HG03039 (cell line): ENCODE results near the gene ZNF444.
"Not testable (repeated sequence)": the region's sequence is repeated elsewhere in the genome, so short reads cannot be mapped to it uniquely, and the experiment has no call there.

Experiments
- ATAC-seq: cut with Tn5 transposase; IDR thresholded peaks from one replicate; pipeline ENCODE4 v1.9.1; 2021; ENCODE audit warnings: mild to moderate bottlenecking, moderate library complexity; ENCODE audit not compliant: unreplicated experiment

Gene ZNF444

DNA sequence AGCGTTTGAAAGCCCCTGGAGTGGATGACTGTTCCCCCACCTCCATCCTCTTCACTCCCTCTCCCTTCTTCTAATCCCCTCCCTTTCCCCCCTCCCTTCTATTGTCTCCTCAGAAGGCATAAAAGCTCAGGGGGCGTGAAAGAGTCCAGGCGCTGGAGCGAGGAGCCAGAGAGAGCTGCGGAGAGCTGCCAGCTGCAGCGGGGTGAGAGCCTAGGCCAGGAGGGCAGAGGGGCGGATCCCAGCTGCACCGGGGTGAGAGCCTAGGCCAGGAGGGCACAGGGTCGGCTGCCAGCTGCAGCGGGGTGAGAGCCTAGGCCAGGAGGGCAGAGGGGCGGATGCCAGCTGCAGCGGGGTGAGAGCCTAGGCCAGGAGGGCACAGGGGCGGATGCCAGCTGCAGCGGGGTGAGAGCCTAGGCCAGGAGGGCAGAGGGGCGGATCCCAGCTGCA lies 34.8 kb downstream of the ZNF444 start, which contains the start of gene GALP:
TSS of gene GALP (plus strand) at position 148 of the 447 bp plus-strand sequence. CDS start 1,101 bp downstream, outside the sequence.
- not testable (repeated sequence) for ATAC-seq

DNA sequence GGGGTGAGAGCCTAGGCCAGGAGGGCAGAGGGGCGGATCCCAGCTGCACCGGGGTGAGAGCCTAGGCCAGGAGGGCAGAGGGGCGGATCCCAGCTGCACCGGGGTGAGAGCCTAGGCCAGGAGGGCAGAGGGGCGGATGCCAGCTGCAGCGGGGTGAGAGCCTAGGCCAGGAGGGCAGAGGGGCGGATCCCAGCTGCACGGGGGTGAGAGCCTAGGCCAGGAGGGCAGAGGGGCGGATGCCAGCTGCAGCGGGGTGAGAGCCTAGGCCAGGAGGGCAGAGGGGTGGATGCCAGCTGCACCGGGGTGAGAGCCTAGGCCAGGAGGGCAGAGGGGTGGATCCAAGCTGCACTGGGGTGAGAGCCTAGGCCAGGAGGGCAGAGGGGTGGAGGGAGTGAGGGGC lies 35.2 kb downstream of the ZNF444 start:
- not testable (repeated sequence) for ATAC-seq

DNA sequence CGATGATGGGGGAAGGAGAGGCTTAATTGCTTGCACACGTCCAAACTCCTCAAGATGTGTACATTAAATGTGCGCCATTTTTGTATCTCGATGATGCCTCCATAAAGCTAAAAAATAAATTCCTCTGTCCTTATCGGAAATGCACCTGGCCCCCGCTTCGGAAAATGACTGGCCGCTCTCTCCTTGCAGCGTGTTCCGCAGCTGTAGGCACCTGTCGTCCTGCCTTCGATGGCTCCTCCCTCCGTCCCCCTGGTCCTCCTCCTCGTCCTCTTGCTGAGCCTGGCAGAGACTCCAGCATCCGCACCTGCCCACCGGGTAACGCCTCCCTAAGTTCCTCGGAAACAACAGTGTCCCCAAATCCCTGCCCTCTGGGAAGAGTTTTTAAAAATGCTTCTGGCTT lies 35.8 kb downstream of the ZNF444 start:
- no peak for ATAC-seq

DNA sequence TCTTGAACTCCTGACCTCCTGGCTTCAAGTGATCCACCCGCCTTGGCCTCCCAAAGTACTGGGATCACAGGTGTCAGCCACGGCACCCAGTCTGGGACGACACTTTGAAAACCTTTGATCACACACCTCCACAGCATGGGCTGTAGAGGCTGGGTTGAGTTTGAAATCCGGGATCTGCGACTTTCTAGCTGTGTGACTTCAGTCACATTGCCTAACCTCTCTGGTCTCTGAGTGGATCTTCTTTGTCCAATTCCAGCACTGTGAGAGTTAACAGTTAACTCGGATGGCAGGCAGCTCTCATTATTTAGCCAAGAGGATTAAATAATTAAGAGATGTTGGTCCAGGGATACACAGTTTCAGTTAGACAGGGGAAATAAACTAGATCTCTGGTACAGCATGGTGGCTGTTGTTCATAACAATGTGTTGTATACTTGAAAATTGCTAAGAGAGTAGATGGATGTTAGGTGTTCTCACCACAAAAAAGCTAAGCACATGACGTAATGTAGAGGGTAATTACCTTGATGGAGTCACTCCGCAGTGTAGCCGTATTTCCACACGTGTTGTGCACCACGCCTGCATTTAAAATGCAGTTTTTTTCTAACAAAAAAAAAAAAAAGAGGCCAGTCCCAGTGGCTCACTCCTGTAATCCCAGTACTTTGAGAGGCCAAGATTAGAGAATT lies 36.6 kb downstream of the ZNF444 start:
- no peak for ATAC-seq

DNA sequence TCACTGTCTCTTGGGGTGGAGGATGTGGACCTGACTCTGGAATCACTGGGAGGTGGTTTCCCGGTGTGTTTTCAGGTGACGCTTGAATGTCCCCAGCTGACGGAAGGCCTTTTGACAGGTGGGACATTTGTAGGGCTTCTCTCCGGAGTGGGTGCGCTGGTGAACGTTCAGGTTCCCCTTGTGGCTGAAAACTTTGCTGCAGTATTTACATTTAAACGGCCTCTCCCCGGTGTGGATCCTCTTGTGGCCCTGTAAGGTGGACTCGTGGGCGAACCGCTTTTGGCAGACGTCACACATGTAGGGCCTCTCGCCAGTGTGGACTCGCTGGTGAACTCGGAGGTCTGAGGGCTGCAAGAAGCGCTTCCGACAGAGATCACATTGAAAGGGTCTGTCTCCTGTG lies 48.7 kb downstream of the ZNF444 start:
- no peak for ATAC-seq

DNA sequence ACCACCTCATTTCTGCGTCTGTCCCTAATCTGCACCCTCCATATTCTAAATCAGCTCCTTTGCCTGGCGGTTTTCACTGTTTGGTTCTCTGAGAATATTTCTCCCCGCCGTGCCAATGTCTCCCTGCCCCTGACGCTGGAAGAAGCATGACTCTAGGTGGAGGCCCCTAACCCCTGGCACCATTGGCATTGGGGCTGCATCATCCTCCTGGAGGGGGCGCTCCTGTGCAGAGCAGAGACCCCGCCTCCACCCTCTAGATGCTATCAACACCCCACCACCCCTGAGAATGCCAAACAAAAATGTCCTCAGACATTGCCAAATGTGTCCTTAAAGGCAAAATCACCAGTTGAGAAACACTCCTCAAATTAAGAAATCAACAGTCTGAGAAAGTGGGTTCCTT lies 50.0 kb downstream of the ZNF444 start:
- no peak for ATAC-seq

DNA sequence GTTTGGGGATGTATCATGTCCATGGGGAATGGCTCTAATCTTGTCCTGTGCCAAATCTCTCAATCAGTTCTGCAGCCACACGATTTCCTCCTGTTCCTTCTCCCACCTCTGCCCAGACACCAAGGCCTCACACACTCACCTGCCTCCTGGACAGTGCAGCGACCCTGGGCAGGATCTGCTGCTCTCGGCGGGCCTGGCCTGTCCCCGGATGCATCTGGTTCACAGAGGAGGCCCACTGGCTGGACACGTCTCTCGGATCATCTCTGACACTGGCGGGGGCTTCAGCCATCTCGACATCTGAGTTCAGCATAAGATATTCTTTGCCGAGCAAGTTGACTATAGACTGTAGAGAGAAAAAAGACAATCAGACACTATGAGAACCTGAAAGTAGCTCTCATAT lies 50.6 kb downstream of the ZNF444 start:
- no peak for ATAC-seq

DNA sequence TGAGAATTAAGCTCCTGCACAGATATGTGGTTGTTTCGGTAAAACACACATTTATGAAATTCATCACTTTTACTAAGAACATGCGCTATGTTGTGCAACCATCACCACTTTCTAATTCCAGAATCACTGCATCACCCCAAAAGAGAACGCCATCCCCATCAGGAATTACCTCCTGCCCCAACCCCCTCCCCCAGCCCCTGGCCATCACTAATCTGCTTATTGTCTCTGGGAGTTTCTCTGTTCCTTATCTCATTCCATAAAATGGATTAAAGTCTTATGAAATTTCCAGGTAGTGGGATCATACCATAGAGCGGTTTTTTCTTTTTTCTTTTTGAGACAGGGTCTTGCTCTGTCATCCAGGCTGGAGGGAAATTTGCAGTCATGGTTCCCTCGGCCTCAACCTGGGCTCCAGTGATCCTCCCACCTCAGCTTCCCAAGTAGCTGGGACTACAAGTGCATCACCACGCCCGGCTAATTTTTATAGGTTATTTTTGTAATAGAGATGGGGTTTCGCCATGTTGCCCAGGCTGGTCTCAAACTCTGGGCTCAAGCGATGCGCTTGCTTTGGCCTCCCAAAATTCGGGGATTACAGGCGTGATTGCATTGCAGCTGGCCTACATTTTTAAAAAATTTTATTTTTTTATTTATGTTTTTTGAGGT lies 53.0 kb downstream of the ZNF444 start:
- ATAC-seq: no peak

DNA sequence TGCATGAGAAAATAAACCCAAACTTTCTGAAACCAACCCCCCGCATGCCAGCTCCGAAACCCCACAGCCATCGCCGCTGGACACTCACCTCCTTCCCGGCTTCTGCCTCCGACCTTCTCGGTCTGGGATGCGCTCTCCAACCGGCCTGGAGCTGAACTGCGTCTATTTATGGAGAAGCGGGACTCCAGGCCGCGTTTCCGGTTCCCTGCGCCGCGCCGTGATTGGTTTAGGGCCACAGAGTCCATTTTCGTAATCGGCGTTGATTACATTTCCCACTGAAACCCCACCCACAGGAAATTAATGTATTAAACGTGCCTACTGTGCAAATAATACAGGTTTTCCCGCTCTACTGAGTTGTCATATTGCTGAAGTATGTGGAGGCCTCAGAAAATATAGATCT lies 56.6 kb downstream of the ZNF444 start, which contains the start of gene ZSCAN5B:
TSS of gene ZSCAN5B (minus strand) at position 138 of the 400 bp plus-strand sequence. CDS start 4,731 bp downstream, outside the sequence.
- ATAC-seq: not testable (repeated sequence)

DNA sequence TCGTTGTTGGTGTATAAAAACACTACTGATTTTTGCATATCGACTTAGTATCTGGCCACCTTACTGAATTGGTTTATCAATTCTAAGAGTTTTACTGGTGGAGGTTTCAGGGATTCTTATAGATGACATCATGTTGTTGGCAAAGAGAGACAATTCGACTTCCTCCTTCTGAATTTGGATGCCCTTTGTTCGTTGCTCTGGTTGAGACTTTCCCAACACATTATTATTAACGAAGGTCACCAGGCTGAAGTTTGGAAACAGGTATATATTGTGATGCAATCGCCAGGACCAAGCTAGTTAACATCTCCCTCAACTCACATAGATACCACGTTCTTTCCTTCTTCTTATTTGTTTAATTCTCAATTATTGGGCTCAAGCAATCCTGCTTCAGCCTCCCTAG lies 58.6 kb downstream of the ZNF444 start:
- ATAC-seq: no peak

DNA sequence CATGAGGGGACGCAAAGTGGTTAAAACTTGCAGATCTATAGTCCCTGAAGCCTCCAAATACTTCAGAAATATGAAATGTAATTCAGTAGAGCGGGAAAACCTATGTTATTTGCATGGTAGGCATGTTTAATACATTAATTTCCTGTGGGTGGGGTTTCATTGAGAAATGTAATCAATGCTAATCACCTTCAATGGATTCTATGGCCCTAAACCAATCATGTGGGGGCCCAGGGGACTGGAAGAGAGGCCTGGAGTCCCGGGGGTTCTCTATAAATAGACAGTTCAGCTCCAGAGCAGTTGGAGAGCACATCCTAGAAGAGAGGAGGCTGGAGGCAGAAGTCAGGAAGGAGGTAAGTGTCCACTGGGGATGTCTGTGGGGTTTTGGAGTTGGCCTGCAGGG lies 60.9 kb downstream of the ZNF444 start, which contains the start of gene ZSCAN5C:
TSS of gene ZSCAN5C (plus strand) at position 301 of the 400 bp plus-strand sequence. CDS start 3,641 bp downstream, outside the sequence.
- ATAC-seq: no peak

DNA sequence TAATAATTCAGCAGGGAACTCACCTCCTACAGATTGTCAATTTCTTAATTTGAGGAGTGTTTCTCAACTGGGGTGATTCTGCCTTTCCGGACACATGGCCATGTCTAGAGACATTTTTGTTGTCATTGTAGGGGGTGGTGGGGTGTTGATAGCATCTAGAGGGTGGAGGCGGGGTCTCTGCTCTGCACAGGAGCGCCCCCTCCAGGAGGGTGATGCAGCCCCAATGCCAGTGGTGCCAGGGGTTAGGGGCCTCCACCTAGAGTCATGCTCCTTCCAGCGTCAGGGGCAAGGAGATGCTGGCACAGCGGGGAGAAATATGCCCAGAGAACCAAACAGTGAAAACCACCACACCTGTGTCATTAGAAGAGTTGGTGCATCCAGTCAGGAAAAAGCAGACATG lies 66.5 kb downstream of the ZNF444 start:
- not testable (repeated sequence) for ATAC-seq

DNA sequence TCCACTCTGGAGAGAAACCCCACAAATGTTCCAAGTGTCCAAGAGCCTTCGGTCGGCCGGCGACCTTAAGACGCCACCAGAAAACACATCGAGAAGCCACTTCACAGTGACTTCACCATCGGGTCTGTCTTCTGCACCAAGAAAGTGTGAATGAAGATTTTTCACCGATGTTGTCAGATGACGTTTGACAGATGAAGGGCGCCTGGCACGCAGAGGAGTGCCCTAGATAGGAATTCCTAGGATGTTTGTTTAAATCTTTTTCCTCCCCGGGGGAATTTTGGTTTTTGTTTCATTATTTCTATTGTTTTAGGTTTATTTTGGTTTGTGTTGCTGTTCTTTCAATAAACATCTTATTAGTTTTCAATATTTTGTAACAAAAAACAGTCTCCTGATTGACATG lies 68.0 kb downstream of the ZNF444 start:
- ATAC-seq: no peak

DNA sequence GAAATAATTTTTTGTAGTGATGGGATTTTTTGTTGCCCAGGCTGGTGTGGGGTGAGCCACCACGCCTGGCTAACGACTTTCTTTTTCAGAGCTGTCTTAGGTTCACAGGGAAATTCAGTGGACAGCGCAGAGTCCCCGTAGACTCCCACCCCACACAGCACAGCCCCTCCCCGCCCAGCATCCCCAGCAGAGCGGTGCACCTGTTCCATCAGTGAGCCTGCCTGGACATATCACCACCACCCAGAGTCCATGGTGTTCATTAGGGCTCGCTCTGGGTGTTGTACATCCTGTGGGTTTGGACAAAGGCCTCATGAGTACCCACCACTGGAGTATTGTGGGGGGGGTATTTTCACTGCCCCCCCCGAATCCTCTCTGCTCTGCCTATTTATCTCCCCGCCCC lies 68.9 kb downstream of the ZNF444 start:
- ATAC-seq: not testable (repeated sequence)
